ENCODE results near the gene SUPT7L.

Gene SUPT7L

GRCh38 chr2:27705851-27706622, 42.6 kb upstream of the SUPT7L start:
- Histone ChIP-seq H3K36me3 (ENCODE audit: control insufficient read depth, insufficient read depth, low read length) (no peaks in the 10 kb centered on the region), H3K27me3 (ENCODE audit: control insufficient read depth, insufficient read depth, low read length) (no peaks in the 10 kb centered on the region), H3K27ac (ENCODE audit: low read length) (no peak overlapping the region), H3K4me3 (ENCODE audit: low read length) (no peak overlapping the region), H3K4me1 (ENCODE audit: control insufficient read depth, insufficient read depth, low read length) (no peaks in the 10 kb centered on the region), H3K9me3 (ENCODE audit: control insufficient read depth, insufficient read depth, low read length) (no peaks in the 10 kb centered on the region)
- DNase-seq (ENCODE audit: low read depth, low spot score) = no peak
- no CpG with 5 or more reads among the region's 4 CpGs for WGBS (ENCODE audit: insufficient coverage, insufficient read length)

GRCh38 chr2:27704342-27704876, 41.0 kb upstream of the SUPT7L start:
- no peak for DNase-seq (ENCODE audit: low read depth, low spot score)
- no peak overlapping the region for H3K27ac ChIP-seq (ENCODE audit: low read length)

GRCh38 chr2:27703638-27704341, 40.4 kb upstream of the SUPT7L start:
- Histone ChIP-seq H3K9me3 (ENCODE audit: control insufficient read depth, insufficient read depth, low read length) (no peaks in the 10 kb centered on the region), H3K4me3 (ENCODE audit: low read length) (no peak overlapping the region), H3K27me3 (ENCODE audit: control insufficient read depth, insufficient read depth, low read length) (no peaks in the 10 kb centered on the region), H3K4me1 (ENCODE audit: control insufficient read depth, insufficient read depth, low read length) (no peaks in the 10 kb centered on the region), H3K27ac (ENCODE audit: low read length) (no peak overlapping the region), H3K36me3 (ENCODE audit: control insufficient read depth, insufficient read depth, low read length) (no peaks in the 10 kb centered on the region)
- peak; percentile 82 for DNase-seq (ENCODE audit: low read depth, low spot score)
- no CpG with 5 or more reads among the region's 9 CpGs for WGBS (ENCODE audit: insufficient coverage, insufficient read length)

More at GRCh38 chr2:27704342-27704876, 41.0 kb upstream of the SUPT7L start:
- WGBS (ENCODE audit: insufficient coverage, insufficient read length) = no CpG with 5 or more reads among the region's 5 CpGs
- H3K4me3 ChIP-seq (ENCODE audit: low read length) = no peak overlapping the region
- H3K27me3 ChIP-seq (ENCODE audit: control insufficient read depth, insufficient read depth, low read length) = no peaks in the 10 kb centered on the region
- H3K36me3 ChIP-seq (ENCODE audit: control insufficient read depth, insufficient read depth, low read length) = no peaks in the 10 kb centered on the region
- no peaks in the 10 kb centered on the region for H3K9me3 ChIP-seq (ENCODE audit: control insufficient read depth, insufficient read depth, low read length)
- no peaks in the 10 kb centered on the region for H3K4me1 ChIP-seq (ENCODE audit: control insufficient read depth, insufficient read depth, low read length)

GRCh38 chr2:27702302-27702701, 38.9 kb upstream of the SUPT7L start:
- H3K27me3 ChIP-seq (ENCODE audit: control insufficient read depth, insufficient read depth, low read length) = no peaks in the 10 kb centered on the region
- no peak overlapping the region for H3K4me3 ChIP-seq (ENCODE audit: low read length)
- H3K4me1 ChIP-seq (ENCODE audit: control insufficient read depth, insufficient read depth, low read length) = no peaks in the 10 kb centered on the region
- WGBS (ENCODE audit: insufficient coverage, insufficient read length) = no CpG with 5 or more reads among the region's 1 CpG
- no peak overlapping the region for H3K27ac ChIP-seq (ENCODE audit: low read length)
- DNase-seq (ENCODE audit: low read depth, low spot score) = no peak
- no peaks in the 10 kb centered on the region for H3K9me3 ChIP-seq (ENCODE audit: control insufficient read depth, insufficient read depth, low read length)
- H3K36me3 ChIP-seq (ENCODE audit: control insufficient read depth, insufficient read depth, low read length) = no peaks in the 10 kb centered on the region

GRCh38 chr2:27701676-27702075, 38.3 kb upstream of the SUPT7L start:
- no peak overlapping the region for H3K4me3 ChIP-seq (ENCODE audit: low read length)
- no peaks in the 10 kb centered on the region for H3K9me3 ChIP-seq (ENCODE audit: control insufficient read depth, insufficient read depth, low read length)
- DNase-seq (ENCODE audit: low read depth, low spot score) = no peak
- H3K27me3 ChIP-seq (ENCODE audit: control insufficient read depth, insufficient read depth, low read length) = no peaks in the 10 kb centered on the region
- no peaks in the 10 kb centered on the region for H3K36me3 ChIP-seq (ENCODE audit: control insufficient read depth, insufficient read depth, low read length)
- WGBS (ENCODE audit: insufficient coverage, insufficient read length) = no CpG with 5 or more reads among the region's 5 CpGs
- H3K27ac ChIP-seq (ENCODE audit: low read length) = no peak overlapping the region
- H3K4me1 ChIP-seq (ENCODE audit: control insufficient read depth, insufficient read depth, low read length) = no peaks in the 10 kb centered on the region

- DNase-seq (ENCODE audit: low read depth, low spot score) = no peak
- Histone ChIP-seq H3K36me3 (ENCODE audit: control insufficient read depth, insufficient read depth, low read length) (no peaks in the 10 kb centered on the region), H3K4me3 (ENCODE audit: low read length) (no peak overlapping the region), H3K27ac (ENCODE audit: low read length) (no peak overlapping the region), H3K9me3 (ENCODE audit: control insufficient read depth, insufficient read depth, low read length) (no peaks in the 10 kb centered on the region), H3K27me3 (ENCODE audit: control insufficient read depth, insufficient read depth, low read length) (no peaks in the 10 kb centered on the region), H3K4me1 (ENCODE audit: control insufficient read depth, insufficient read depth, low read length) (no peaks in the 10 kb centered on the region)
- no CpG with 5 or more reads among the region's 1 CpG for WGBS (ENCODE audit: insufficient coverage, insufficient read length)
Measured at GRCh38 chr2:27697660-27698059, 34.2 kb upstream of the SUPT7L start.

- DNase-seq (ENCODE audit: low read depth, low spot score) = no peak
- Histone ChIP-seq H3K9me3 (ENCODE audit: control insufficient read depth, insufficient read depth, low read length) (no peaks in the 10 kb centered on the region), H3K4me3 (ENCODE audit: low read length) (no peak overlapping the region), H3K27me3 (ENCODE audit: control insufficient read depth, insufficient read depth, low read length) (no peaks in the 10 kb centered on the region), H3K36me3 (ENCODE audit: control insufficient read depth, insufficient read depth, low read length) (peaks cover 10% of the 10 kb centered on the region; the same call in 1 of the 2 replicates), H3K27ac (ENCODE audit: low read length) (no peak overlapping the region), H3K4me1 (ENCODE audit: control insufficient read depth, insufficient read depth, low read length) (no peaks in the 10 kb centered on the region)
Measured at GRCh38 chr2:27690052-27690451, 26.6 kb upstream of the SUPT7L start.

GRCh38 chr2:27689424-27689823, 26.0 kb upstream of the SUPT7L start:
- no CpG with 5 or more reads among the region's 2 CpGs for WGBS (ENCODE audit: insufficient coverage, insufficient read length)
- no peak for DNase-seq (ENCODE audit: low read depth, low spot score)
- no peaks in the 10 kb centered on the region for H3K9me3 ChIP-seq (ENCODE audit: control insufficient read depth, insufficient read depth, low read length)

GRCh38 chr2:27687232-27687631, 23.8 kb upstream of the SUPT7L start:
- H3K9me3 ChIP-seq (ENCODE audit: control insufficient read depth, insufficient read depth, low read length) = no peaks in the 10 kb centered on the region
- no CpG with 5 or more reads among the region's 1 CpG for WGBS (ENCODE audit: insufficient coverage, insufficient read length)
- H3K4me3 ChIP-seq (ENCODE audit: low read length) = no peak overlapping the region
- no peaks in the 10 kb centered on the region for H3K27me3 ChIP-seq (ENCODE audit: control insufficient read depth, insufficient read depth, low read length)
- no peak for DNase-seq (ENCODE audit: low read depth, low spot score)
- peaks cover 10% of the 10 kb centered on the region; the same call in 1 of the 2 replicates for H3K36me3 ChIP-seq (ENCODE audit: control insufficient read depth, insufficient read depth, low read length)
- H3K27ac ChIP-seq (ENCODE audit: low read length) = no peak overlapping the region
- no peaks in the 10 kb centered on the region for H3K4me1 ChIP-seq (ENCODE audit: control insufficient read depth, insufficient read depth, low read length)

More at GRCh38 chr2:27689424-27689823, 26.0 kb upstream of the SUPT7L start:
- Histone ChIP-seq H3K27ac (ENCODE audit: low read length) (no peak overlapping the region), H3K27me3 (ENCODE audit: control insufficient read depth, insufficient read depth, low read length) (no peaks in the 10 kb centered on the region), H3K4me1 (ENCODE audit: control insufficient read depth, insufficient read depth, low read length) (no peaks in the 10 kb centered on the region), H3K4me3 (ENCODE audit: low read length) (no peak overlapping the region), H3K36me3 (ENCODE audit: control insufficient read depth, insufficient read depth, low read length) (peaks cover 10% of the 10 kb centered on the region; the same call in 1 of the 2 replicates)

GRCh38 chr2:27685577-27685976, 22.2 kb upstream of the SUPT7L start:
- no peak for DNase-seq (ENCODE audit: low read depth, low spot score)
- no CpG with 5 or more reads among the region's 3 CpGs for WGBS (ENCODE audit: insufficient coverage, insufficient read length)
- peaks cover 10% of the 10 kb centered on the region; the same call in 1 of the 2 replicates for H3K36me3 ChIP-seq (ENCODE audit: control insufficient read depth, insufficient read depth, low read length)
- H3K27ac ChIP-seq (ENCODE audit: low read length) = no peak overlapping the region
- no peaks in the 10 kb centered on the region for H3K9me3 ChIP-seq (ENCODE audit: control insufficient read depth, insufficient read depth, low read length)
- H3K4me1 ChIP-seq (ENCODE audit: control insufficient read depth, insufficient read depth, low read length) = no peaks in the 10 kb centered on the region
- H3K27me3 ChIP-seq (ENCODE audit: control insufficient read depth, insufficient read depth, low read length) = no peaks in the 10 kb centered on the region
- no peak overlapping the region for H3K4me3 ChIP-seq (ENCODE audit: low read length)

Data from iPS DF 6.9 (cell line).